ENCODE results near the gene PPP1R7.

DNA sequence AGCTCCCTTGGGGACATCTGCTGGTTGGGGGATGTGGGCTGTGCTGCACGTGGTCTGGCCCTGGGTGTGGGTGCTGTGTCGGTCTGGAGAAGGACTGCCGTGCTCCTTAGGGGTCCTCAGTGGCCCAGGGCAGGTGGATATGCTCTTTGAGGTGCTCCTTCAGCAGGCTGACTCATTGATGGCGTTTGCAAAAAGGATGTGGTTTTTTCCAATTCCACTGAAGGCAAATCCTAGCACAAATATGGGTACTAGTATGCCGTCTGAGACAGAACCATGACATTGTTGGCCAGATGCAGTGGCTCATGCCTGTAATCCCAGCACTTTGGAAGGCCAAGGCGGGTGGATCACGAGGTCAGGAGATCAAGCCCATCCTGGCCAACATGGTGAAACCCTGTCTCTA is 3.3 kb downstream of the PPP1R7 start:
- no peak for TF ChIP-seq EZH2 (IDR thresholded peaks at IDR 0.05; ENCODE audit: insufficient read depth, poor library complexity, severe bottlenecking)
- no peak for TF ChIP-seq EZH2phosphoT487 (IDR thresholded peaks at IDR 0.05; ENCODE audit: insufficient read depth, low read depth)

All from GM23248 (cell line).